Liver (tissue), 3 donors: ENCODE results near the gene ARHGEF28.

Experiments
- CTCF ChIP-seq: fragments of 150-350 bp; IDR thresholded peaks from 2 replicates; pipeline ENCODE4 v1.5.1; 2017; ENCODE audit warnings: improper control_type of control experiment, low read depth, low read length; ENCODE audit not compliant: missing input control
- TAF1 ChIP-seq: conservative IDR thresholded peaks from 2 replicates; pipeline ENCODE4 v1.6.1; 2016; ENCODE audit warnings: antibody characterized with exemption, mild to moderate bottlenecking
- donor health status: healthy.
- donor health status: healthy.

GRCh38 chr5:73648515-73648914, 22.5 kb downstream of the ARHGEF28 start:
- TF ChIP-seq CTCF = no peak
- no peak for TF ChIP-seq TAF1
